ENCODE measurements around the gene BRINP2.

BRINP2 gene

DNA sequence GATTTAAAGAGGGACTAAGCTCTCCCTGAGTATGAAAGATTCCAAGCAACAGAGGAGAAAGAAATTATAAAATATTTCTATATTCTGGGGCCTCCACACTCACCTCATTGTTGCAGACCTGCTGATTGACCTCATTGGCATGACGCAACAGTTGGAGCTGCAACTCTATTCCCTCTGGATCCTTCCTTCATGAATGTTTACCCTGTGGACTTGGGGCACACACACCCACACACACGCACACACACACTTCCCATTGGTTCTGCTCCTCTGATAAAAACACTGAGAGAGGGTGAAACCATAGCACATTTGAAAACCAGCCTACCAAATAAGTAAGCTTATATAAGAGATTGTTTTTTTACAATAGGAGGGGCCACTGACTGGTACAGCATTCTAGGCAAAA lies 159.1 kb downstream of the BRINP2 start:
- no peak for DNase-seq

Measured in SIG-M5 (cell line).